RWPE2 (cell line): ENCODE measurements around the gene SLC39A11.
A peak's percentile ranks its signal among the peaks of the same experiment; 100 is the strongest.

Experiments used
- ATAC-seq: fragments of 200-7000 bp; cut with Tn5 transposase; 3 replicates; pipeline ENCODE4 v1.9.1; 2021; ENCODE audit warnings: low read depth
- DNase-seq: peaks from one replicate; pipeline ENCODE4 v3.0.0-alpha.2; 2020; ENCODE audit warnings: low spot score
- H3K27ac ChIP-seq: fragments of 450-650 bp; 2 replicates; pipeline ENCODE4 v1.5.1; 2017; ENCODE audit warnings: mild to moderate bottlenecking; ENCODE audit not compliant: poor library complexity, severe bottlenecking
- H3K27me3 ChIP-seq: fragments of 250-450 bp; sonication (Bioruptor Pico); 2 replicates; pipeline ENCODE4 v1.5.1; 2021; ENCODE audit warnings: mild to moderate bottlenecking, moderate library complexity; ENCODE audit not compliant: insufficient read depth, poor library complexity, severe bottlenecking
- H3K36me3 ChIP-seq: fragments of 250-450 bp; sonication (Bioruptor Pico); 2 replicates; pipeline ENCODE4 v1.5.1; 2020; ENCODE audit warnings: low read depth, mild to moderate bottlenecking, moderate library complexity
- H3K4me1 ChIP-seq: fragments of 250-450 bp; sonication (Bioruptor Pico); 2 replicates; pipeline ENCODE4 v1.5.1; 2021; ENCODE audit warnings: mild to moderate bottlenecking, moderate library complexity; ENCODE audit not compliant: insufficient read depth, poor library complexity, severe bottlenecking
- H3K4me3 ChIP-seq: fragments of 250-450 bp; sonication (Bioruptor Pico); 2 replicates; pipeline ENCODE4 v1.5.1; 2021; ENCODE audit warnings: mild to moderate bottlenecking, moderate library complexity; ENCODE audit not compliant: severe bottlenecking
- H3K9me3 ChIP-seq: fragments of 250-450 bp; sonication (Bioruptor Pico); 2 replicates; pipeline ENCODE4 v1.5.1; 2021; ENCODE audit warnings: mild to moderate bottlenecking, moderate library complexity; ENCODE audit not compliant: severe bottlenecking
- TF ChIP-seq, protein P1 (sequence below): fragments of 450-650 bp; IDR thresholded peaks from one replicate; pipeline ENCODE4 v1.5.1; 2017; ENCODE audit warnings: mild to moderate bottlenecking, moderate library complexity; ENCODE audit not compliant: poor library complexity, severe bottlenecking

SLC39A11 gene

DNA sequence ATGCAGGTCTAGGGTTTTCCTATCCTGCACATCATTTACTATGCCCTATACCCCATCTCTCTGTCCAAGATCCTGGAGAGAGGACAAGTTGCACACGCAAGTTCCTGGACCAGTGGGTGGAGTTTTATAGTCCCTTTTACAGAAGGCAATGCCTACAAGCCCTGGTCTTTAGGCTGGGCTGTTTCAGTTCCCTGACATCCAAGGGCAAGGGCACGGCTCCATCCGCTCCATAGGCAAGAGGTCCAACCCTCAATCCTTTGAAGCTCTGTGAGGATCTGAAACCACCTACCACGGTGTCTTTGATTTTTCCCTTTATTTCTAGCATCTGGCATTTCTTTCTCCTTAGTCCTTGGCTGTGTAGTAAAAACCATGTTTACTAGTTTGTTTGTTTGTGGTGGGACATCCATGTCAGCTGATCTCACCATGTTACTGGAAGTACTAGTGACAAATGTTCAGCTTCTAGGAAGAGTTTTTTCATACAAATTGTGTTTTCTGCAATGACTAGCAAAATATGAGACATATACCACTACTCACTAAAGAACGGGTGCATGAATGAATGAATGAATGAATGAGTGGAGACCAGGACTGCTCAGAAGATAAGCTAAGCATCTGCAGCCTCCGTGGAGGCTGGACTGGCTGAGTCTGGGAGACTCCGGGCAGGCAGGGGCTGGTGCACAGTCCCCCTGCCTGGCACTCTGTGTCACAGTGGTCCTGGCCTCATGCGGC lies 359.4 kb downstream of the SLC39A11 start:
- H3K4me1 ChIP-seq = no peaks in the 10 kb centered on the region
- DNase-seq (no peak), ATAC-seq (no peak)
- no peaks in the 10 kb centered on the region for H3K36me3 ChIP-seq
- H3K27ac ChIP-seq = no peak overlapping the region
- no peaks in the 10 kb centered on the region for H3K27me3 ChIP-seq
- H3K9me3 ChIP-seq = no peaks in the 10 kb centered on the region
- no peak overlapping the region for H3K4me3 ChIP-seq
- TF ChIP-seq, protein P1, sequence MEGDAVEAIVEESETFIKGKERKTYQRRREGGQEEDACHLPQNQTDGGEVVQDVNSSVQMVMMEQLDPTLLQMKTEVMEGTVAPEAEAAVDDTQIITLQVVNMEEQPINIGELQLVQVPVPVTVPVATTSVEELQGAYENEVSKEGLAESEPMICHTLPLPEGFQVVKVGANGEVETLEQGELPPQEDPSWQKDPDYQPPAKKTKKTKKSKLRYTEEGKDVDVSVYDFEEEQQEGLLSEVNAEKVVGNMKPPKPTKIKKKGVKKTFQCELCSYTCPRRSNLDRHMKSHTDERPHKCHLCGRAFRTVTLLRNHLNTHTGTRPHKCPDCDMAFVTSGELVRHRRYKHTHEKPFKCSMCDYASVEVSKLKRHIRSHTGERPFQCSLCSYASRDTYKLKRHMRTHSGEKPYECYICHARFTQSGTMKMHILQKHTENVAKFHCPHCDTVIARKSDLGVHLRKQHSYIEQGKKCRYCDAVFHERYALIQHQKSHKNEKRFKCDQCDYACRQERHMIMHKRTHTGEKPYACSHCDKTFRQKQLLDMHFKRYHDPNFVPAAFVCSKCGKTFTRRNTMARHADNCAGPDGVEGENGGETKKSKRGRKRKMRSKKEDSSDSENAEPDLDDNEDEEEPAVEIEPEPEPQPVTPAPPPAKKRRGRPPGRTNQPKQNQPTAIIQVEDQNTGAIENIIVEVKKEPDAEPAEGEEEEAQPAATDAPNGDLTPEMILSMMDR = no peak

GRCh38 chr17:72730077-72730476 lies 362.4 kb downstream of the SLC39A11 start:
- H3K36me3 ChIP-seq = no peaks in the 10 kb centered on the region
- peaks cover 5% of the 10 kb centered on the region for H3K4me1 ChIP-seq
- H3K27ac ChIP-seq = no peak overlapping the region
- H3K27me3 ChIP-seq = no peaks in the 10 kb centered on the region
- H3K9me3 ChIP-seq = no peaks in the 10 kb centered on the region
- DNase-seq = no peak
- no peak overlapping the region for H3K4me3 ChIP-seq
- no peak for ATAC-seq
- TF ChIP-seq, protein P1 = no peak

- DNase-seq = no peak
- Histone ChIP-seq H3K27ac (no peak overlapping the region), H3K27me3 (no peaks in the 10 kb centered on the region), H3K4me3 (no peak overlapping the region), H3K4me1 (peaks cover 15% of the 10 kb centered on the region), H3K9me3 (no peaks in the 10 kb centered on the region), H3K36me3 (no peaks in the 10 kb centered on the region)
- ATAC-seq = peak; percentile 24; the same call in 1 of the 3 replicates
- TF ChIP-seq, protein P1 = no peak
These were observed 365.6 kb downstream of the SLC39A11 start for GRCh38 chr17:72726936-72727335.

GRCh38 chr17:72725433-72726068 lies 366.9 kb downstream of the SLC39A11 start:
- peak overlapping the region; percentile 49 for H3K27ac ChIP-seq
- no peaks in the 10 kb centered on the region for H3K27me3 ChIP-seq
- no peak overlapping the region for H3K4me3 ChIP-seq
- H3K4me1 ChIP-seq = peaks cover 15% of the 10 kb centered on the region
- DNase-seq (no peak), ATAC-seq (peak; percentile 79)
- no peaks in the 10 kb centered on the region for H3K9me3 ChIP-seq
- H3K36me3 ChIP-seq = no peaks in the 10 kb centered on the region
- TF ChIP-seq, protein P1 = peak; percentile 98

- TF ChIP-seq, protein P1 = no peak
- ATAC-seq = peak; percentile 69
- no peak for DNase-seq
- Histone ChIP-seq H3K4me1 (peaks cover 15% of the 10 kb centered on the region), H3K36me3 (no peaks in the 10 kb centered on the region), H3K4me3 (no peak overlapping the region), H3K27me3 (no peaks in the 10 kb centered on the region), H3K27ac (peak overlapping the region; percentile 49), H3K9me3 (no peaks in the 10 kb centered on the region)
These were observed 368.2 kb downstream of the SLC39A11 start for GRCh38 chr17:72724267-72724666.
